ENCODE data around the gene ZNF521. TPM values are rescaled to one million over a fixed set of nuclear protein-coding genes. Genes with fewer than 3 reads are reported as not detected.

The ZNF521 gene
- total RNA-seq, 2 donors from 2014 or later, result 21.4 to 26.9 TPM

- Histone ChIP-seq H3K4me1 (ENCODE audit: control insufficient read depth, insufficient read depth, low read length) (peaks cover 10% of the 10 kb centered on the region), H3K27ac (ENCODE audit: low read depth, low read length) (no peak overlapping the region), H3K4me3 (ENCODE audit: low read length) (no peak overlapping the region), H3K9me3 (ENCODE audit: control insufficient read depth, low read length) (no peaks in the 10 kb centered on the region), H3K27me3 (ENCODE audit: control insufficient read depth, insufficient read depth, low read length, poor library complexity, severe bottlenecking) (no peaks in the 10 kb centered on the region), H3K36me3 (ENCODE audit: control insufficient read depth, insufficient read depth, low read length) (peaks cover 27% of the 10 kb centered on the region), H3K9ac (ENCODE audit: extremely low read depth, low read length, poor library complexity, severe bottlenecking) (no peak overlapping the region)
- no peak overlapping the region for H3K27ac Mint-ChIP-seq
- peaks cover 19% of the 10 kb centered on the region for H3K4me1 Mint-ChIP-seq
- H3K4me3 Mint-ChIP-seq, result no peak overlapping the region
- H3K9me3 Mint-ChIP-seq, result no peaks in the 10 kb centered on the region
- H3K27me3 Mint-ChIP-seq (ENCODE audit: insufficient read depth), result no peaks in the 10 kb centered on the region
- no peak for TF ChIP-seq CTCF (conservative IDR thresholded peaks at IDR 0.05)
- DNase-seq, result no peak
- WGBS, 2 experiments (ENCODE audit: insufficient coverage in 1 of 2, insufficient read length in 1 of 2), result 94 to 95% methylated on average over 12 of the region's 12 CpGs
- H3K36me3 Mint-ChIP-seq (ENCODE audit: low read depth), result peaks cover 27% of the 10 kb centered on the region
Observed at GRCh38 chr18:25225151-25225550, 126.8 kb downstream of the ZNF521 start.

DNA sequence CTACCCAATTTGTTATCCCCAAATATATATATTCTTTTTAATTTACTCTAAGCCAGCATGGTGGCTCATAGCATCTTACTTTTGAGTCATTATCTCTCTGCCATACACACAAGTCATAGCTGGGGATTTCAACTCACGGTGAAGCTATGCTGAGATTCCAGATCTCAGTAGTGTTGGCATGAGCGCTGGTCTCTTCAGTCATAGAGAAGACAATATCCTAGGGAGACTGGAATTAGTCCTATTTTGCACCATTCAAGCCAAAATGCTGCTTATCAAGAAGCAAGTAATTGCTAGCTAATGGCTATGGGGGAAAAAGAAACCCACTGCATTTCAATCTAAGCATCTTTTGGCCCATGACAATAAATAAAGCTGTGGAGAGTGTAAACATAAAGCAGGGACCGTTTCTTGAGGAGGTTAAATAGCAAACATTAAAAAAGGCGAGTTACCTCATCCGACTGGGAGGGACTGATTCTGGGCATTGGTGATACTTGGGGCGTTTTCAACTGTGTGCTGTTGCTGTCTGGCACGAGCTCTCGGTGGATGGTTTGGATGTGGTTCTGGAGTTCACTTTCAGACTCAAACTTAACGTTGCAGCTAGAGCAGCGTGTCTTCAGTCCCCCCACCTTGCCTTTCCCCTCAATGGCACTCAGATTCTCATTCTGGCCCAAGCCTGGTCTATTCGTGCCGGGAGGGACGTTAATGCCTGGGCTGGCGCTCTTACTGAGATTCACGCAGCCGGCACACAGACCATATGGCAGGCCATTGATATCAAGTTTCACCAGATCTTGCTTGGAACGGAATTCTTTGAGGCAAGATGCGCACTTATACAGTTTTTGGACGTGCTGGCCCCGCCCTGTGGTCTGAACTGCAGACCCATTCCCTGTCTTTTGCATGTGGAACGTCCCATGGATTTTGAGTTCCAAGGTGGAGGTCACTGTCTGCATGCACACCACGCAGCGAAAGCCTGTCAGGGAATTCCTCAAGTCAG lies 127.8 kb downstream of the ZNF521 start:
- H3K36me3 Mint-ChIP-seq (ENCODE audit: low read depth), result peaks cover 30% of the 10 kb centered on the region
- H3K27ac ChIP-seq (ENCODE audit: low read depth, low read length), result no peak overlapping the region
- H3K4me3 Mint-ChIP-seq, result no peak overlapping the region
- no peaks in the 10 kb centered on the region for H3K9me3 ChIP-seq (ENCODE audit: control insufficient read depth, low read length)
- H3K9ac ChIP-seq (ENCODE audit: extremely low read depth, low read length, poor library complexity, severe bottlenecking), result no peak overlapping the region
- no peaks in the 10 kb centered on the region for H3K9me3 Mint-ChIP-seq
- no peak overlapping the region for H3K4me3 ChIP-seq (ENCODE audit: low read length)
- no peak overlapping the region for H3K27ac Mint-ChIP-seq
- DNase-seq, result no peak
- no peak for TF ChIP-seq CTCF (conservative IDR thresholded peaks at IDR 0.05)
- peaks cover 28% of the 10 kb centered on the region for H3K36me3 ChIP-seq (ENCODE audit: control insufficient read depth, insufficient read depth, low read length)
- 95% methylated on average over 23 of the region's 23 CpGs for WGBS, 2 experiments (ENCODE audit: insufficient coverage in 1 of 2, insufficient read length in 1 of 2)
- no peaks in the 10 kb centered on the region for H3K27me3 Mint-ChIP-seq (ENCODE audit: insufficient read depth)
- no peaks in the 10 kb centered on the region for H3K27me3 ChIP-seq (ENCODE audit: control insufficient read depth, insufficient read depth, low read length, poor library complexity, severe bottlenecking)
- H3K4me1 ChIP-seq (ENCODE audit: control insufficient read depth, insufficient read depth, low read length), result peaks cover 9% of the 10 kb centered on the region
- H3K4me1 Mint-ChIP-seq, result peaks cover 17% of the 10 kb centered on the region

GRCh38 chr18:25223211-25223610 lies 128.8 kb downstream of the ZNF521 start:
- peaks cover 32% of the 10 kb centered on the region for H3K36me3 ChIP-seq (ENCODE audit: control insufficient read depth, insufficient read depth, low read length)
- 17 to 25% methylated on average over 1 to 2 of the region's 2 CpGs for WGBS, 2 experiments (ENCODE audit: insufficient coverage in 1 of 2, insufficient read length in 1 of 2)
- H3K9ac ChIP-seq (ENCODE audit: extremely low read depth, low read length, poor library complexity, severe bottlenecking), result no peak overlapping the region
- Mint-ChIP-seq H3K36me3 (ENCODE audit: low read depth) (peaks cover 35% of the 10 kb centered on the region), H3K27ac (no peak overlapping the region), H3K9me3 (no peaks in the 10 kb centered on the region), H3K4me3 (no peak overlapping the region), H3K27me3 (ENCODE audit: insufficient read depth) (no peaks in the 10 kb centered on the region), H3K4me1 (peaks cover 12% of the 10 kb centered on the region)
- H3K4me3 ChIP-seq (ENCODE audit: low read length), result no peak overlapping the region
- peak; percentile 86 for DNase-seq
- peaks cover 8% of the 10 kb centered on the region for H3K4me1 ChIP-seq (ENCODE audit: control insufficient read depth, insufficient read depth, low read length)
- H3K27ac ChIP-seq (ENCODE audit: low read depth, low read length), result no peak overlapping the region
- no peak for TF ChIP-seq CTCF (conservative IDR thresholded peaks at IDR 0.05)
- no peaks in the 10 kb centered on the region for H3K27me3 ChIP-seq (ENCODE audit: control insufficient read depth, insufficient read depth, low read length, poor library complexity, severe bottlenecking)
- H3K9me3 ChIP-seq (ENCODE audit: control insufficient read depth, low read length), result no peaks in the 10 kb centered on the region
